HG02970 (cell line): ENCODE measurements around the gene DNAH12.

Experiments
- ATAC-seq: cut with Tn5 transposase; IDR thresholded peaks from one replicate; pipeline ENCODE4 v1.9.1; 2021; ENCODE audit warnings: mild to moderate bottlenecking, moderate library complexity, moderate number of reproducible peaks; ENCODE audit not compliant: unreplicated experiment, low FRiP score

DNAH12 gene

GRCh38 chr3:57261119-57261518 is 283.0 kb downstream of the DNAH12 start:
- no peak for ATAC-seq

GRCh38 chr3:57257678-57258077 is 286.5 kb downstream of the DNAH12 start:
- ATAC-seq: no peak

GRCh38 chr3:57256844-57257243 is 287.3 kb downstream of the DNAH12 start:
- ATAC-seq: no peak

GRCh38 chr3:57252404-57252803 is 291.7 kb downstream of the DNAH12 start:
- ATAC-seq: no peak

- no peak for ATAC-seq
Observed at GRCh38 chr3:57244946-57245345, 299.2 kb downstream of the DNAH12 start.
